WTC11 (cell line): Measurements from ENCODE around the gene MRPS15.

ENCODE experiments used
- MXD4 ChIP-seq: fragments of 250-450 bp; sonication (Bioruptor Pico); IDR thresholded peaks from 2 replicates; pipeline ENCODE4 v1.8.0; 2021; ENCODE audit warnings: mild to moderate bottlenecking, moderate library complexity, borderline replicate concordance
- MYBL2 ChIP-seq: sonication (generic); formaldehyde crosslinking; IDR thresholded peaks from 2 replicates; pipeline ENCODE4 v1.8.1; 2023; ENCODE audit warnings: mild to moderate bottlenecking, moderate library complexity, missing genetic modification reagents
- NFYB ChIP-seq: sonication (generic); formaldehyde crosslinking; conservative IDR thresholded peaks from 2 replicates; pipeline ENCODE4 v1.8.0; 2022; ENCODE audit warnings: low read depth, missing genetic modification reagents
- NR2C2 ChIP-seq: sonication (generic); formaldehyde crosslinking; IDR thresholded peaks from 2 replicates; pipeline ENCODE4 v1.8.0; 2022; ENCODE audit warnings: mild to moderate bottlenecking, missing genetic modification reagents
- TCF7 ChIP-seq: sonication (generic); formaldehyde crosslinking; IDR thresholded peaks from 2 replicates; pipeline ENCODE4 v1.8.0; 2022; ENCODE audit warnings: mild to moderate bottlenecking, low read depth, missing genetic modification reagents, moderate library complexity
- ZNF423 ChIP-seq: fragments of 250-450 bp; sonication (Bioruptor Pico); IDR thresholded peaks from 2 replicates; pipeline ENCODE4 v2.1.2; 2022; ENCODE audit warnings: mild to moderate bottlenecking, moderate library complexity
- TF ChIP-seq, protein P1 (sequence below): fragments of 200-600 bp; IDR thresholded peaks from 2 replicates; pipeline ENCODE4 v1.8.0; 2022; ENCODE audit warnings: antibody characterized with exemption
- TF ChIP-seq, protein P2 (sequence below): fragments of 250-450 bp; sonication (Bioruptor Pico); IDR thresholded peaks from 2 replicates; pipeline ENCODE4 v1.9.0; 2021; ENCODE audit warnings: moderate library complexity, mild to moderate bottlenecking, inconsistent platforms, borderline replicate concordance

DNA sequence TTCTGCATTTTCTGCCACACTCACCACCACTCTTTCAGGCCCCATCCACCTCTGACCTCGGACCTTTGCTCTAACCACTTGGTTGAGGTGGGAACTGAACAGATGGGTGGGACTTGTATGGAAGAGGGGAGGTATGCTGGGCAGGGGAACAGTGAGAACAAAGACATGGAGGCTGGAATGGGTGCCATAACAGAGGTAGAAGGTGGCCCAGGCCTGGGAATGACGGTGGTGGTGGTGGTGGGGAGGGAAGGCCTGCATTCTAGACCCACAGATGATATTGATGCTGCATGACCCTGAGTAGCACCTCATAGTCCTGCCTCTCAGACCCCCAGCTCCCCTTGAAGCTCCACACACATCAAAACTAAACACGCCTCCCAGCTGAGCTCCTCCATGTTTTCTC lies 23.7 kb upstream of the MRPS15 start:
- TF ChIP-seq, protein P1, sequence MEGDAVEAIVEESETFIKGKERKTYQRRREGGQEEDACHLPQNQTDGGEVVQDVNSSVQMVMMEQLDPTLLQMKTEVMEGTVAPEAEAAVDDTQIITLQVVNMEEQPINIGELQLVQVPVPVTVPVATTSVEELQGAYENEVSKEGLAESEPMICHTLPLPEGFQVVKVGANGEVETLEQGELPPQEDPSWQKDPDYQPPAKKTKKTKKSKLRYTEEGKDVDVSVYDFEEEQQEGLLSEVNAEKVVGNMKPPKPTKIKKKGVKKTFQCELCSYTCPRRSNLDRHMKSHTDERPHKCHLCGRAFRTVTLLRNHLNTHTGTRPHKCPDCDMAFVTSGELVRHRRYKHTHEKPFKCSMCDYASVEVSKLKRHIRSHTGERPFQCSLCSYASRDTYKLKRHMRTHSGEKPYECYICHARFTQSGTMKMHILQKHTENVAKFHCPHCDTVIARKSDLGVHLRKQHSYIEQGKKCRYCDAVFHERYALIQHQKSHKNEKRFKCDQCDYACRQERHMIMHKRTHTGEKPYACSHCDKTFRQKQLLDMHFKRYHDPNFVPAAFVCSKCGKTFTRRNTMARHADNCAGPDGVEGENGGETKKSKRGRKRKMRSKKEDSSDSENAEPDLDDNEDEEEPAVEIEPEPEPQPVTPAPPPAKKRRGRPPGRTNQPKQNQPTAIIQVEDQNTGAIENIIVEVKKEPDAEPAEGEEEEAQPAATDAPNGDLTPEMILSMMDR, result no peak
- TF ChIP-seq, protein P2, sequence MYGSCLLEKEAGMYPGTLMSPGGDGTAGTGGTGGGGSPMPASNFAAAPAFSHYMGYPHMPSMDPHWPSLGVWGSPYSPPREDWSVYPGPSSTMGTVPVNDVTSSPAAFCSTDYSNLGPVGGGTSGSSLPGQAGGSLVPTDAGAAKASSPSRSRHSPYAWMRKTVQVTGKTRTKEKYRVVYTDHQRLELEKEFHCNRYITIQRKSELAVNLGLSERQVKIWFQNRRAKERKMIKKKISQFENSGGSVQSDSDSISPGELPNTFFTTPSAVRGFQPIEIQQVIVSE, result no peak
- TF ChIP-seq MYBL2 (CRISPR knock-in tag) (no peak), MXD4 (CRISPR knock-in tag) (no peak), ZNF423 (CRISPR knock-in tag) (no peak), NR2C2 (no peak), TCF7 (no peak), NFYB (CRISPR knock-in tag) (no peak)
